ENCODE measurements around the gene KDM8. TPM values are rescaled to one million over a fixed set of nuclear protein-coding genes. Genes with fewer than 3 reads are reported as not detected.
A peak's percentile ranks its signal among the peaks of the same experiment; 100 is the strongest.

Gene KDM8
- total and polyA plus RNA-seq, 5 donors from 2014 or later = 2.8 to 14.7 (median 5.5) TPM

- Mint-ChIP-seq H3K4me3 (peak overlapping the region; percentile 68 to 83 (median 80)), H3K9me3 (no peaks in the 10 kb centered on the region), H3K4me1 (peaks cover 27 to 93% (median 52%) of the 10 kb centered on the region in 4 donors), H3K36me3 (peaks cover 4% of the 10 kb centered on the region), H3K27me3 (no peaks in the 10 kb centered on the region), H3K27ac (peak overlapping the region; percentile 92 to 100 (median 99))
- Histone ChIP-seq H3K9me3 (ENCODE audit: control insufficient read depth in 2 of 2, low read length in 2 of 2) (no peaks in the 10 kb centered on the region), H3K4me3 (ENCODE audit: low read depth, low read length) (no peak overlapping the region), H3K36me3 (ENCODE audit: control insufficient read depth, insufficient read depth, low read length) (no peaks in the 10 kb centered on the region), H3K4me1 (ENCODE audit: control insufficient read depth, insufficient read depth, low read length, poor library complexity, severe bottlenecking) (peaks cover 62% of the 10 kb centered on the region), H3K27me3 (ENCODE audit: control insufficient read depth, insufficient read depth, low read length) (no peaks in the 10 kb centered on the region), H3K27ac (ENCODE audit: insufficient read depth, low read length, poor library complexity, severe bottlenecking) (peak overlapping the region; percentile 93)
- no peak for DNase-seq
- no peak for ATAC-seq (ENCODE audit: low read depth in 2 of 2)
Observed at GRCh38 chr16:27238016-27238587, 34.8 kb downstream of the KDM8 start.

- Histone ChIP-seq H3K4me1 (ENCODE audit: control insufficient read depth, insufficient read depth, low read length, poor library complexity, severe bottlenecking) (peaks cover 59% of the 10 kb centered on the region), H3K27ac (ENCODE audit: insufficient read depth, low read length, poor library complexity, severe bottlenecking) (peak overlapping the region; percentile 93), H3K36me3 (ENCODE audit: control insufficient read depth, insufficient read depth, low read length) (no peaks in the 10 kb centered on the region), H3K9me3 (ENCODE audit: control insufficient read depth in 2 of 2, low read length in 2 of 2) (no peaks in the 10 kb centered on the region), H3K4me3 (ENCODE audit: low read depth, low read length) (no peak overlapping the region), H3K27me3 (ENCODE audit: control insufficient read depth, insufficient read depth, low read length) (no peaks in the 10 kb centered on the region)
- DNase-seq (no peak), ATAC-seq (ENCODE audit: low read depth in 2 of 2) (no peak)
- peaks cover 4% of the 10 kb centered on the region for H3K36me3 Mint-ChIP-seq
- H3K9me3 Mint-ChIP-seq = no peaks in the 10 kb centered on the region
- no peaks in the 10 kb centered on the region for H3K27me3 Mint-ChIP-seq
- H3K27ac Mint-ChIP-seq = peak overlapping the region; percentile 92 to 100 (median 99)
- peak overlapping the region; percentile 10 to 79 (median 66) for H3K4me3 Mint-ChIP-seq
- peaks cover 29 to 93% (median 54%) of the 10 kb centered on the region in 4 donors for H3K4me1 Mint-ChIP-seq
Observed at GRCh38 chr16:27238591-27238990, 35.3 kb downstream of the KDM8 start.

DNA sequence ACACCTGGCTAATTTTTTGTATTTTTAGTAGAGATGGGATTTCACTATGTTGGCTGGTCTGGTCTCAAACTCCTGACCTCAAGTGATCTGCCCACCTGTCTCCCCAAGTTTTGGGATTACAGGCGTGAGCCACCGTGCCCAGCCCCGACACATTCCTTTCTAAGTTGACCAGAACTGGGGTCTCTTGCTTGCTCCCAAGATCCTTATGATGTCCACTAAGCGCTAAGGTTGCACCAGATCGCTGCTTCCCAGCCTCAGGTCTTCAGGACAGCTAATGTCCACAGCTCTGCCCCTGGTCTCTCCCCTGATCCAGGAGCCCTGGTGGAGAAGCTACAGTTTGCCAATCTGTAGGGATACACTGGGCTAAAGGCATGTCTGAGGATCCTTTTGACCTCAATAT lies 35.7 kb downstream of the KDM8 start:
- no peaks in the 10 kb centered on the region for H3K9me3 ChIP-seq (ENCODE audit: control insufficient read depth in 2 of 2, low read length in 2 of 2)
- no peak for DNase-seq
- peak overlapping the region; percentile 38 to 99 (median 92) for H3K27ac Mint-ChIP-seq
- H3K4me1 ChIP-seq (ENCODE audit: control insufficient read depth, insufficient read depth, low read length, poor library complexity, severe bottlenecking) = peaks cover 55% of the 10 kb centered on the region
- peaks cover 29 to 93% (median 57%) of the 10 kb centered on the region in 4 donors for H3K4me1 Mint-ChIP-seq
- no peaks in the 10 kb centered on the region for H3K27me3 ChIP-seq (ENCODE audit: control insufficient read depth, insufficient read depth, low read length)
- no peak for ATAC-seq (ENCODE audit: low read depth in 2 of 2)
- H3K27me3 Mint-ChIP-seq = no peaks in the 10 kb centered on the region
- H3K36me3 Mint-ChIP-seq = peaks cover 4% of the 10 kb centered on the region
- no peak overlapping the region for H3K4me3 ChIP-seq (ENCODE audit: low read depth, low read length)
- peak overlapping the region in 1 of 4 donors; percentile 10 for H3K4me3 Mint-ChIP-seq
- no peaks in the 10 kb centered on the region for H3K9me3 Mint-ChIP-seq
- H3K36me3 ChIP-seq (ENCODE audit: control insufficient read depth, insufficient read depth, low read length) = no peaks in the 10 kb centered on the region
- H3K27ac ChIP-seq (ENCODE audit: insufficient read depth, low read length, poor library complexity, severe bottlenecking) = peak overlapping the region; percentile 48

DNA sequence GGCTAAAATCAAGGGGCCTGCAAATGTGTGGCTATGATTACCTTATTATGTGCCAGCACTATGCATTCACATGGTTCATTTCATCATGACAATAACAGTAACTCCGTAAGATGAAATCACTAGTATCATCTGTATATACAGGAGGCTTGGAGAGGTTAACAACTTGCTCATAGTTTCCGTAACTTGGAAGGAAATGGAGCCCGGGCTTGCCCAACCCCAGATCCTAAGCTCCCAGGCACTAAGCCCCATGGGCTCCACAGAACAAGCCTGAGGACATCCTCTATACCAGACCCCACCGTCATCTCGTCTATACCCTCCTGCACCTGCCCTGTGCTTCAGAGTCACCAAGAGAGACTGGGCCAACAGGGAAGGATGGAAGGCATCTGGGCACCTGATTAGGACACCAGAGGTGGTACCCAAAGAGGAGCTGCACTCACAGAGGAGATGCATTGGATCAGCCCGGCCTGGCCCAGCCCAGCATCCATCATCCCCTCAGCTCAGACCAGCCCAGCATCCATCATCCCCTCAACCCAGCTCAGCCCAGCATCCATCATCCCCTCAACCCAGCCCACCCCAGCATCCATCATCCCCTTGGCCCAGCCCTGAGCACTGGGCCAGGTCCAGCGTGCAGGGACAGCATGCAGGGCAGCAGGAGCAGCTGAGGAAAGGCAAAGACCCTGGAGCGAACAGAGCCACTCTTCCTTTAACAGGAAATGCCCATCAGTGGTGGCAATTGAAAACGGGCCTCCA lies 36.8 kb downstream of the KDM8 start:
- H3K36me3 Mint-ChIP-seq = peaks cover 6% of the 10 kb centered on the region
- Histone ChIP-seq H3K27me3 (ENCODE audit: control insufficient read depth, insufficient read depth, low read length) (no peaks in the 10 kb centered on the region), H3K4me3 (ENCODE audit: low read depth, low read length) (no peak overlapping the region), H3K4me1 (ENCODE audit: control insufficient read depth, insufficient read depth, low read length, poor library complexity, severe bottlenecking) (peaks cover 44% of the 10 kb centered on the region), H3K9me3 (ENCODE audit: control insufficient read depth in 2 of 2, low read length in 2 of 2) (no peaks in the 10 kb centered on the region), H3K27ac (ENCODE audit: insufficient read depth, low read length, poor library complexity, severe bottlenecking) (peak overlapping the region; percentile 48), H3K36me3 (ENCODE audit: control insufficient read depth, insufficient read depth, low read length) (no peaks in the 10 kb centered on the region)
- no peaks in the 10 kb centered on the region for H3K27me3 Mint-ChIP-seq
- H3K9me3 Mint-ChIP-seq = peaks cover 0 to 2% (median 0%) of the 10 kb centered on the region in 7 donors
- DNase-seq (no peak), ATAC-seq (ENCODE audit: low read depth in 2 of 2) (no peak)
- peak overlapping the region; percentile 69 to 99 (median 92) for H3K27ac Mint-ChIP-seq
- H3K4me1 Mint-ChIP-seq = peaks cover 25 to 93% (median 54%) of the 10 kb centered on the region in 4 donors
- H3K4me3 Mint-ChIP-seq = no peak overlapping the region

- peak overlapping the region; percentile 41 for H3K27ac ChIP-seq (ENCODE audit: insufficient read depth, low read length, poor library complexity, severe bottlenecking)
- no peak for ATAC-seq (ENCODE audit: low read depth in 2 of 2)
Observed at GRCh38 chr16:27240948-27241531, 37.7 kb downstream of the KDM8 start.

GRCh38 chr16:27241658-27242057 lies 38.3 kb downstream of the KDM8 start:
- no peak overlapping the region for H3K4me3 Mint-ChIP-seq

More at GRCh38 chr16:27240948-27241531, 37.7 kb downstream of the KDM8 start:
- Mint-ChIP-seq H3K4me3 (no peak overlapping the region), H3K4me1 (peaks cover 25 to 93% (median 54%) of the 10 kb centered on the region in 4 donors), H3K36me3 (peaks cover 14% of the 10 kb centered on the region), H3K27me3 (no peaks in the 10 kb centered on the region), H3K9me3 (peaks cover 0 to 2% (median 0%) of the 10 kb centered on the region in 7 donors), H3K27ac (peak overlapping the region; percentile 48 to 92 (median 83))
- H3K27me3 ChIP-seq (ENCODE audit: control insufficient read depth, insufficient read depth, low read length) = no peaks in the 10 kb centered on the region
- DNase-seq = no peak
- H3K4me1 ChIP-seq (ENCODE audit: control insufficient read depth, insufficient read depth, low read length, poor library complexity, severe bottlenecking) = peaks cover 38% of the 10 kb centered on the region
- no peaks in the 10 kb centered on the region for H3K9me3 ChIP-seq (ENCODE audit: control insufficient read depth in 2 of 2, low read length in 2 of 2)
- no peaks in the 10 kb centered on the region for H3K36me3 ChIP-seq (ENCODE audit: control insufficient read depth, insufficient read depth, low read length)
- no peak overlapping the region for H3K4me3 ChIP-seq (ENCODE audit: low read depth, low read length)

GRCh38 chr16:27242398-27242797 lies 39.1 kb downstream of the KDM8 start:
- Mint-ChIP-seq H3K4me1 (peaks cover 32 to 93% (median 54%) of the 10 kb centered on the region in 4 donors), H3K9me3 (peaks cover 0 to 2% (median 0%) of the 10 kb centered on the region in 7 donors), H3K36me3 (peaks cover 22% of the 10 kb centered on the region), H3K27me3 (no peaks in the 10 kb centered on the region), H3K4me3 (peak overlapping the region; percentile 15 to 78 (median 63)), H3K27ac (peak overlapping the region in 2 of 3 donors; percentile 79 to 89)
- ATAC-seq (ENCODE audit: low read depth in 2 of 2) = no peak
- no peak overlapping the region for H3K4me3 ChIP-seq (ENCODE audit: low read depth, low read length)
- no peaks in the 10 kb centered on the region for H3K36me3 ChIP-seq (ENCODE audit: control insufficient read depth, insufficient read depth, low read length)
- H3K27ac ChIP-seq (ENCODE audit: insufficient read depth, low read length, poor library complexity, severe bottlenecking) = no peak overlapping the region
- peaks cover 25% of the 10 kb centered on the region for H3K4me1 ChIP-seq (ENCODE audit: control insufficient read depth, insufficient read depth, low read length, poor library complexity, severe bottlenecking)
- no peaks in the 10 kb centered on the region for H3K9me3 ChIP-seq (ENCODE audit: control insufficient read depth in 2 of 2, low read length in 2 of 2)
- no peaks in the 10 kb centered on the region for H3K27me3 ChIP-seq (ENCODE audit: control insufficient read depth, insufficient read depth, low read length)
- DNase-seq = no peak

More at GRCh38 chr16:27241658-27242057, 38.3 kb downstream of the KDM8 start:
- Histone ChIP-seq H3K27me3 (ENCODE audit: control insufficient read depth, insufficient read depth, low read length) (no peaks in the 10 kb centered on the region), H3K4me3 (ENCODE audit: low read depth, low read length) (no peak overlapping the region), H3K27ac (ENCODE audit: insufficient read depth, low read length, poor library complexity, severe bottlenecking) (peak overlapping the region; percentile 41), H3K4me1 (ENCODE audit: control insufficient read depth, insufficient read depth, low read length, poor library complexity, severe bottlenecking) (peaks cover 32% of the 10 kb centered on the region), H3K9me3 (ENCODE audit: control insufficient read depth in 2 of 2, low read length in 2 of 2) (no peaks in the 10 kb centered on the region), H3K36me3 (ENCODE audit: control insufficient read depth, insufficient read depth, low read length) (no peaks in the 10 kb centered on the region)
- H3K27ac Mint-ChIP-seq = peak overlapping the region; percentile 48 to 83 (median 79)
- H3K9me3 Mint-ChIP-seq = peaks cover 0 to 2% (median 0%) of the 10 kb centered on the region in 7 donors
- H3K36me3 Mint-ChIP-seq = peaks cover 15% of the 10 kb centered on the region
- H3K4me1 Mint-ChIP-seq = peaks cover 31 to 93% (median 57%) of the 10 kb centered on the region in 4 donors
- H3K27me3 Mint-ChIP-seq = no peaks in the 10 kb centered on the region
- DNase-seq (no peak), ATAC-seq (ENCODE audit: low read depth in 2 of 2) (no peak)
